Naive thymus-derived CD4-positive, alpha-beta T cell (primary cell): ENCODE measurements around the gene AHSA1. TPM values are rescaled to one million over a fixed set of nuclear protein-coding genes. Genes with fewer than 3 reads are reported as not detected.
"Not testable (repeated sequence)": the region's sequence is repeated elsewhere in the genome, so short reads cannot be mapped to it uniquely, and the experiment has no call there.

ENCODE experiments used
- ATAC-seq: fragments of 150-1000 bp; cut with Tn5 transposase; 2 replicates; pipeline ENCODE4 v1.10.0; 2021; ENCODE audit warnings: mild to moderate bottlenecking, moderate library complexity
- CTCF ChIA-PET: fragments of 350-600 bp; sonication (Branson Sonifier 250); formaldehyde crosslinking; loops from one replicate; lab custom pipeline; 2021; ENCODE audit warnings: antibody characterized with exemption; lab: Charles Lee
- POLR2A ChIA-PET: fragments of 350-600 bp; sonication (Branson Sonifier 250); formaldehyde crosslinking; loops from one replicate; lab custom pipeline; 2021; ENCODE audit warnings: antibody characterized with exemption, inconsistent platforms; lab: Charles Lee
- DNase-seq, 9 donors: peaks; one replicate each; pipeline versions ENCODE4 v3.0.0 to v3.0.0-alpha.2; 2020 to 2022; ENCODE audit warnings: mixed read lengths in 1 of 9
- H3K27ac ChIP-seq: one replicate; pipeline ENCODE4 v1.7.0; 2013; ENCODE audit warnings: mild to moderate bottlenecking, low read depth, low read length, moderate library complexity
- H3K27me3 ChIP-seq, 2 donors: one replicate each; pipeline ENCODE4 v1.7.0; 2013; ENCODE audit warnings: low read length in 2 of 2, mild to moderate bottlenecking in 2 of 2, moderate library complexity in 2 of 2; ENCODE audit not compliant: control insufficient read depth in 2 of 2, insufficient read depth in 2 of 2
- H3K36me3 ChIP-seq, 3 experiments: 1 replicate in 2 of 3; 2 replicates in 1 of 3; pipeline ENCODE4 v1.7.0; 2013; ENCODE audit warnings: low read length in 3 of 3, mild to moderate bottlenecking in 3 of 3, moderate library complexity in 1 of 3; ENCODE audit not compliant: insufficient read depth in 3 of 3, control insufficient read depth in 2 of 3
- H3K4me1 ChIP-seq, 2 donors: one replicate each; pipeline ENCODE4 v1.7.0; 2013; ENCODE audit warnings: low read length in 2 of 2, mild to moderate bottlenecking in 2 of 2, moderate library complexity in 1 of 2; ENCODE audit not compliant: control insufficient read depth in 2 of 2, insufficient read depth in 2 of 2
- H3K4me3 ChIP-seq: 2 replicates; pipeline ENCODE4 v1.7.0; 2013; ENCODE audit warnings: mild to moderate bottlenecking, low read length
- H3K9me3 ChIP-seq, 3 experiments: 1 replicate in 2 of 3; 2 replicates in 1 of 3; pipeline ENCODE4 v1.7.0; 2013; ENCODE audit warnings: low read length in 3 of 3; ENCODE audit not compliant: control insufficient read depth in 2 of 3
- H3K27ac Mint-ChIP-seq, 9 donors: one replicate each; pipeline ENCODE4 v1.8.0; 2020 to 2022; ENCODE audit warnings: mixed read lengths in 9 of 9, mild to moderate bottlenecking in 8 of 9, moderate library complexity in 5 of 9, inconsistent platforms in 2 of 9
- H3K27me3 Mint-ChIP-seq, 5 donors: one replicate each; pipeline ENCODE4 v1.8.0; 2021 to 2022; ENCODE audit warnings: mixed read lengths in 5 of 5, mild to moderate bottlenecking in 1 of 5
- H3K36me3 Mint-ChIP-seq, 5 donors: one replicate each; pipeline ENCODE4 v1.8.0; 2020 to 2022; ENCODE audit warnings: mixed read lengths in 5 of 5, mild to moderate bottlenecking in 3 of 5, inconsistent platforms in 1 of 5
- H3K4me1 Mint-ChIP-seq, 7 donors: one replicate each; pipeline ENCODE4 v1.8.0; 2020 to 2022; ENCODE audit warnings: mixed read lengths in 7 of 7, mild to moderate bottlenecking in 3 of 7, inconsistent platforms in 1 of 7
- H3K4me3 Mint-ChIP-seq, 10 donors: one replicate each; pipeline ENCODE4 v1.8.0; 2020 to 2022; ENCODE audit warnings: mild to moderate bottlenecking in 10 of 10, mixed read lengths in 10 of 10, moderate library complexity in 6 of 10, inconsistent platforms in 2 of 10
- H3K9me3 Mint-ChIP-seq, 11 donors: one replicate each; pipeline ENCODE4 v1.8.0; 2020 to 2022; ENCODE audit warnings: mixed read lengths in 11 of 11, mild to moderate bottlenecking in 4 of 11, inconsistent platforms in 1 of 11, moderate library complexity in 1 of 11
- intact Hi-C, 2 donors: fragments of 100-400 bp; cut with micrococcal nuclease; formaldehyde crosslinking; loops; one replicate each; pipeline ENCODE4 v1.15.1; 2023
- polyA plus RNA-seq, 2 donors: library from polyadenylated mRNA; unstranded; fragments of 300-500 nt; fragmentation: Illumina TruSeq; gene quantifications; one replicate each; pipeline ENCODE4 v1.2.3, GENCODE V29; 2021
- total RNA-seq, 6 experiments: library from RNA in 5 of 6; stranded (reverse) in 5 of 6; gene quantifications; 1 replicate in 5 of 6; 2 replicates in 1 of 6; pipeline ENCODE4 v1.2.3 and lab custom pipeline; 2021 to 2026

Gene AHSA1
- 100 to 1,000 TPM in 3 of 5 experiments, 10 to 100 TPM in 2; 51.6 to 176 (median 103) TPM for total RNA-seq
- 100 to 1,000 TPM; 142 to 175 TPM for polyA plus RNA-seq
- total RNA-seq (lab: John Stamatoyannopoulos, UW): 59.6 reads per million, percentile 75 among the genes with 10 or more reads in this experiment

DNA sequence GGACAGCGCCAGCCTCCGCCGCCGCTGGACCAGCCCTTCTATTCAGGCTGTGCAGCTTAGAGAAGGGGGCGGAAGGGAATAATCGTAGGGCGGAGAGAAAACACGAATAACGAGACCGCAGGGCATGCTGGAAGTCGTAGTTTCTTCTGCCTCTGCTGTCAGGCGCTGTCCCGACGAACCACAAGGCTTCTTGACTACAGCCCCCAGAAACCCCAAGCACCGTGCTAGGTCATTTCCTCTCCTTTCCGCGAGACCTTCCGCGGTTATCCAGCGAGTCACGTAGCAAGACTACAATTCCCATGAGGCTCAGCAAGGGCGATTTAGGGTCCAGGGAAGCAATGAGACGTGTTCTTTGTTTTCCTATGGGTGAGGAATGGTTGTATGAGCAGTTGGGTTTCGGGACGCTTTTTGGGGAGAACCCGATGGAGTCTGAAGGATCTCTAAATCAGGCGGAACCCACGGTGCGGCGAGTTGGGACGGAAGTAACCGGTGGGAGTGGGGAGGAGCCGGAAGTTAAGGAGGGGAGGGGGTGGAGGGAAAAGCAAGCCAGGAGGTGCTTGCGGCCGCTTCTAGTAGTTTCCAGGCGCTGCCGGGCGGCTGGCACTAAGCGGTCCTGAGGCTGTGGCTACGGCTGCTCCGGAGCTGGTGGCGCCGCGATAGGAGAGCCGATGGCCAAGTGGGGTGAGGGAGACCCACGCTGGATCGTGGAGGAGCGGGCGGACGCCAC, at the start of gene AHSA1, which contains the start of gene VIPAS39:
Gene AHSA1 (plus strand): TSS at position 572 of the 727 bp plus-strand sequence. CDS start 97 bp downstream, at position 669.
Gene VIPAS39 (minus strand): TSS at position 80 of the 727 bp plus-strand sequence. CDS start 3,499 bp downstream, outside the sequence.
- peak within 1 kb of the TSS; percentile 94 to 100 (median 99) for H3K27ac Mint-ChIP-seq
- peaks cover 0 to 43% (median 14%) of the 10 kb centered on the region in 3 experiments for H3K36me3 ChIP-seq
- POLR2A ChIA-PET: interaction anchor here (0.5 to 1.9 kb wide), 7 partner anchors 11 to 254 kb away, joined by 3 to 7 read pairs (median 4); partner anchors contain the start of genes SAMD15, SPTLC2 and TMED8
- H3K9me3 Mint-ChIP-seq: peaks cover 0 to 2% (median 0%) of the 10 kb centered on the region in 11 donors
- H3K27me3 Mint-ChIP-seq: no peaks in the 10 kb centered on the region
- H3K27me3 ChIP-seq: no peaks in the 10 kb centered on the region
- H3K36me3 Mint-ChIP-seq: peaks cover 2 to 29% (median 27%) of the 10 kb centered on the region in 5 donors
- intact Hi-C loops: loop anchor here (1.0 to 10.0 kb wide), 19 partner anchors 80 to 1797 kb away; partner anchors contain the start of genes ADCK1 (in 2 of the 2), ALKBH1 (in 2 of the 2), ANGEL1 (in 2 of the 2) and CIPC (in 2 of the 2)
- H3K4me1 ChIP-seq: peaks cover 20 to 26% of the 10 kb centered on the region in 2 donors
- H3K27ac ChIP-seq: peak within 1 kb of the TSS; percentile 82
- CTCF ChIA-PET: no interaction called here
- peak; percentile 98 for ATAC-seq
- no peaks in the 10 kb centered on the region for H3K9me3 ChIP-seq
- H3K4me3 ChIP-seq: peak within 1 kb of the TSS; percentile 100
- peak within 1 kb of the TSS; percentile 96 to 100 (median 100) for H3K4me3 Mint-ChIP-seq
- peak; percentile 67 to 98 (median 96) for DNase-seq
- peaks cover 22 to 67% (median 53%) of the 10 kb centered on the region in 7 donors for H3K4me1 Mint-ChIP-seq

- ATAC-seq: no peak
- H3K27ac ChIP-seq: no peak overlapping the region
- H3K9me3 ChIP-seq: no peaks in the 10 kb centered on the region
- POLR2A ChIA-PET: no interaction called here
- Mint-ChIP-seq H3K4me3 (no peak overlapping the region), H3K4me1 (peaks cover 11 to 25% (median 18%) of the 10 kb centered on the region in 7 donors), H3K27ac (peak overlapping the region in 1 of 9 donors; percentile 21), H3K36me3 (peaks cover 0 to 5% (median 0%) of the 10 kb centered on the region in 5 donors), H3K27me3 (no peaks in the 10 kb centered on the region), H3K9me3 (no peaks in the 10 kb centered on the region)
- no peaks in the 10 kb centered on the region for H3K27me3 ChIP-seq
- no peak overlapping the region for H3K4me3 ChIP-seq
- no peaks in the 10 kb centered on the region for H3K4me1 ChIP-seq
- H3K36me3 ChIP-seq: no peaks in the 10 kb centered on the region
- DNase-seq: no peak
- CTCF ChIA-PET: no interaction called here
- intact Hi-C loops: no loop called here
Measured at GRCh38 chr14:77409131-77409533, 48.8 kb upstream of the AHSA1 start.

DNA sequence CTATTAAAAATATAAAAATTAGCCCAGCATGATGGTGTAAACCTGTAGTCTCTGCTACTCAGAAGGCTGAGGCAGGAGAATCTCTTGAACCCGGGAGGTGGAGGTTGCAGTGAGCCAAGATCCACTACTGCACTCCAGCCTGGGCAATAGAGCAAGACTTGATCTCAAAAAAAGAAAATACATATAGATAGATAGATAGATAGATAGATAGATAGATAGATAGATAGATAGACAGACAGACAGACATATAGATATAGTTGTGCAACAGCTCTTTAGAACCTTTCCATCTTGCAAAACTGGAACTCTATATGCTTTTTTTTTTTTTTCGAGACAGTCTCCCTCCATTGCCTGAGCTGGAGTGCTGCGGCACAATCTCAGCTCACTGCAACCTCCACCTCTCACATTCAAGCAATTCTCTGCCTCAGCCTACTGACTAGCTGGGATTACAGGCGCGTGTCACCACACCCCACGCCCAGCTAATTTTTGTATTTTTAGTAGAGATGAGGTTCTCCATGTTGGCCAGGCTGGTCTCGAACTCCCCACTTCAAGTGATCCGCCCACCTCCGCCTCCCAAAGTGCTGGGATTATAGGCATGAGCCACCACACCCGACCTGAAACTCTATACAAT, 42.4 kb upstream of the AHSA1 start:
- H3K4me3 Mint-ChIP-seq, H3K36me3 ChIP-seq, H3K27me3 Mint-ChIP-seq, ATAC-seq, H3K4me1 ChIP-seq, intact Hi-C loops, H3K27ac Mint-ChIP-seq, H3K4me1 Mint-ChIP-seq, POLR2A ChIA-PET, CTCF ChIA-PET, H3K4me3 ChIP-seq, DNase-seq, H3K27me3 ChIP-seq, H3K27ac ChIP-seq: not testable (repeated sequence)
- H3K9me3 Mint-ChIP-seq: peaks cover 7 to 36% (median 18%) of the 10 kb centered on the region in 11 donors
- H3K9me3 ChIP-seq: peaks cover 0 to 19% (median 0%) of the 10 kb centered on the region in 3 experiments
- H3K36me3 Mint-ChIP-seq: peaks cover 4 to 12% (median 5%) of the 10 kb centered on the region in 5 donors

- H3K9me3 Mint-ChIP-seq: peaks cover 7 to 41% (median 19%) of the 10 kb centered on the region in 11 donors
- H3K4me1 ChIP-seq, H3K4me3 ChIP-seq, CTCF ChIA-PET, H3K27ac ChIP-seq, ATAC-seq, H3K4me3 Mint-ChIP-seq, H3K27ac Mint-ChIP-seq, POLR2A ChIA-PET, H3K27me3 Mint-ChIP-seq, H3K4me1 Mint-ChIP-seq, H3K27me3 ChIP-seq, DNase-seq, H3K36me3 ChIP-seq, intact Hi-C loops: not testable (repeated sequence)
- H3K9me3 ChIP-seq: peaks cover 0 to 19% (median 0%) of the 10 kb centered on the region in 3 experiments
- peaks cover 5 to 16% (median 6%) of the 10 kb centered on the region in 5 donors for H3K36me3 Mint-ChIP-seq
Measured at GRCh38 chr14:77416098-77416497, 41.8 kb upstream of the AHSA1 start.

- H3K4me1 Mint-ChIP-seq: no peaks in the 10 kb centered on the region
- H3K27me3 ChIP-seq: no peaks in the 10 kb centered on the region
- H3K4me3 ChIP-seq: no peak overlapping the region
- H3K36me3 ChIP-seq: peaks cover 0 to 4% (median 0%) of the 10 kb centered on the region in 3 experiments
- H3K9me3 Mint-ChIP-seq: peaks cover 7 to 49% (median 19%) of the 10 kb centered on the region in 11 donors
- H3K27ac Mint-ChIP-seq: no peak overlapping the region
- ChIA-PET POLR2A (no interaction called here), CTCF (no interaction called here)
- ATAC-seq (no peak), DNase-seq (no peak)
- peaks cover 0 to 19% (median 0%) of the 10 kb centered on the region in 3 experiments for H3K9me3 ChIP-seq
- no peak overlapping the region for H3K4me3 Mint-ChIP-seq
- no peaks in the 10 kb centered on the region for H3K4me1 ChIP-seq
- H3K27me3 Mint-ChIP-seq: no peaks in the 10 kb centered on the region
- intact Hi-C loops: no loop called here
- H3K27ac ChIP-seq: no peak overlapping the region
- peaks cover 12 to 23% (median 13%) of the 10 kb centered on the region in 5 donors for H3K36me3 Mint-ChIP-seq
Measured at GRCh38 chr14:77416836-77417235, 41.1 kb upstream of the AHSA1 start.

DNA sequence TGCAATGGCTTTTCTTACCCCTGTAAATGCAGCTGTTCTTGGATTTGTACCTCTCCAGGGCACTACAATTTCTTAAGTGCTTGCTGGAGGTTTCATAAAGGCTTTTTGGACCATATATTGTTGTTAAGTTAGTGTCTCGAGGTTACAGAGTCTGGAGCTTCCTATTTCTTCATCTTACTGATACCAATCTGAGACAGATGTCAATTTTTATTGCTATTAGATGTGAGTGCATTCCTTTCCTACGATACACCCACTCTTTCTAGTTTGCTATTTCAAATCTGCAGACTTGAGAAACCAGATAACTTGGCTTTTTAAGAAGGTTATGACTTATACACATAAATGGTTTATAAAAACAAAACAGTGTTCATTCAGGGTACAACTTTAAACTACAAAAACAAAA, 36.7 kb upstream of the AHSA1 start:
- CTCF ChIA-PET: no interaction called here
- H3K27me3 ChIP-seq: no peaks in the 10 kb centered on the region
- H3K27ac ChIP-seq: no peak overlapping the region
- Mint-ChIP-seq H3K36me3 (peaks cover 32 to 57% (median 53%) of the 10 kb centered on the region in 5 donors), H3K9me3 (peaks cover 9 to 59% (median 23%) of the 10 kb centered on the region in 11 donors), H3K4me3 (no peak overlapping the region), H3K27me3 (no peaks in the 10 kb centered on the region), H3K27ac (no peak overlapping the region), H3K4me1 (peaks cover 0 to 1% (median 0%) of the 10 kb centered on the region in 7 donors)
- H3K4me3 ChIP-seq: no peak overlapping the region
- H3K9me3 ChIP-seq: peaks cover 0 to 19% (median 0%) of the 10 kb centered on the region in 3 experiments
- H3K36me3 ChIP-seq: peaks cover 0 to 43% (median 0%) of the 10 kb centered on the region in 3 experiments
- POLR2A ChIA-PET: no interaction called here
- ATAC-seq: no peak
- H3K4me1 ChIP-seq: no peaks in the 10 kb centered on the region
- intact Hi-C loops: no loop called here
- no peak for DNase-seq
